SK-N-SH (cell line): ENCODE data around the gene LYPD4. TPM values are rescaled to one million over a fixed set of nuclear protein-coding genes. Genes with fewer than 3 reads are reported as not detected.

Experiments used
- CTCF ChIA-PET: fragments of 300-600, 350-600 bp; formaldehyde crosslinking; extraction: SDS; loops from one replicate; lab custom pipeline; 2021; lab: Yijun Ruan, JAX
- POLR2A ChIA-PET: fragments of 350-600 bp; sonication (Branson Sonifier 250); formaldehyde crosslinking; extraction: SDS; loops from one replicate; lab custom pipeline; 2020; ENCODE audit warnings: antibody characterized with exemption, inconsistent platforms; lab: Yijun Ruan, JAX
- DNase-seq: peaks from one replicate; pipeline ENCODE4 v3.0.0; 2012
- H2AFZ ChIP-seq: fragments of 200-600 bp; sonication (generic); 2 replicates; pipeline ENCODE4 v1.8.1; 2016; ENCODE audit warnings: antibody characterized with exemption, mild to moderate bottlenecking, low read depth
- H3F3A ChIP-seq: fragments of 200-600 bp; sonication (generic); replicated peaks from 2 replicates; pipeline ENCODE3; 2016; ENCODE audit warnings: antibody characterized with exemption, mild to moderate bottlenecking; ENCODE audit not compliant: insufficient read depth
- H3K27ac ChIP-seq, 2 experiments: fragments of 200-500 bp in 1 of 2; fragments of 200-600 bp in 1 of 2; sonication (Bioruptor generic) in 1 of 2; sonication (generic), shearing (Covaris generic) in 1 of 2; 2 replicates each; pipeline versions ENCODE4 v1.5.1 to v1.6.1; 2014 to 2016; ENCODE audit warnings: low read depth in 2 of 2, inconsistent platforms in 1 of 2, low read length in 1 of 2, mild to moderate bottlenecking in 1 of 2, mixed read lengths in 1 of 2
- H3K27me3 ChIP-seq: fragments of 200-600 bp; sonication (generic), shearing (Covaris generic); 2 replicates; pipeline ENCODE4 v1.6.1; 2016; ENCODE audit warnings: mixed run types; ENCODE audit not compliant: insufficient read depth
- H3K36me3 ChIP-seq, 2 experiments: fragments of 200-500 bp in 1 of 2; fragments of 200-600 bp in 1 of 2; sonication (Bioruptor generic) in 1 of 2; sonication (generic) in 1 of 2; replicated peaks in 1 of 2; 2 replicates each; pipeline versions ENCODE3 to v1.5.1; 2014 to 2016; ENCODE audit warnings: low read length in 1 of 2, mild to moderate bottlenecking in 1 of 2; ENCODE audit not compliant: insufficient read depth in 2 of 2, control insufficient read depth in 1 of 2
- H3K4me1 ChIP-seq, 2 experiments: fragments of 200-500 bp in 1 of 2; fragments of 200-600 bp in 1 of 2; sonication (Bioruptor generic) in 1 of 2; sonication (generic), shearing (Covaris generic) in 1 of 2; 2 replicates each; pipeline versions ENCODE4 v1.5.1 to v1.6.1; 2014 to 2016; ENCODE audit warnings: low read depth in 1 of 2, low read length in 1 of 2, mixed run types in 1 of 2; ENCODE audit not compliant: insufficient read depth in 2 of 2, control insufficient read depth in 1 of 2
- H3K4me2 ChIP-seq: fragments of 200-600 bp; sonication (generic), shearing (Covaris generic); 2 replicates; pipeline ENCODE4 v1.6.1; 2017; ENCODE audit warnings: mixed run types
- H3K4me3 ChIP-seq, 2 experiments: fragments of 200-500 bp in 1 of 2; fragments of 200-600 bp in 1 of 2; sonication (Bioruptor generic) in 1 of 2; sonication (generic), shearing (Covaris generic) in 1 of 2; 2 replicates each; pipeline versions ENCODE4 v1.5.1 to v1.8.1; 2014 to 2016; ENCODE audit warnings: low read depth in 2 of 2, inconsistent platforms in 1 of 2, low read length in 1 of 2, mild to moderate bottlenecking in 1 of 2, mixed read lengths in 1 of 2, moderate library complexity in 1 of 2
- H3K79me2 ChIP-seq: fragments of 200-600 bp; sonication (generic); 2 replicates; pipeline ENCODE4 v1.8.1; 2017; ENCODE audit warnings: mild to moderate bottlenecking; ENCODE audit not compliant: insufficient read depth
- H3K9ac ChIP-seq: fragments of 200-600 bp; sonication (generic); 2 replicates; pipeline ENCODE4 v1.6.1; 2017; ENCODE audit warnings: mixed run types
- H3K9me2 ChIP-seq: fragments of 200-600 bp; sonication (generic); 2 replicates; pipeline ENCODE4 v1.6.1; 2017; ENCODE audit warnings: mixed run types
- H3K9me3 ChIP-seq: fragments of 200-600 bp; sonication (generic); 2 replicates; pipeline ENCODE4 v1.6.1; 2017; ENCODE audit warnings: mixed run types, mild to moderate bottlenecking, moderate library complexity
- H4K20me1 ChIP-seq: fragments of 200-600 bp; sonication (generic); 2 replicates; pipeline ENCODE4 v1.6.1; 2017; ENCODE audit warnings: mild to moderate bottlenecking, mixed run types; ENCODE audit not compliant: insufficient read depth
- CHD2 ChIP-seq: fragments of 150-350 bp; IDR thresholded peaks from 2 replicates; pipeline ENCODE4 v1.6.1; 2018; ENCODE audit warnings: low read length; ENCODE audit not compliant: partially characterized antibody
- EZH2phosphoT487 ChIP-seq: fragments of 200-600 bp; sonication (generic); IDR thresholded peaks from 2 replicates; pipeline ENCODE4 v1.6.1; 2017; ENCODE audit warnings: low read depth, mixed run types, mild to moderate bottlenecking, antibody characterized with exemption, moderate library complexity, borderline replicate concordance
- FOXJ3 ChIP-seq: sonication (generic); formaldehyde crosslinking; IDR thresholded peaks from 2 replicates; pipeline ENCODE4 v1.5.1; 2020; ENCODE audit warnings: mild to moderate bottlenecking, missing genetic modification reagents
- GATA2 ChIP-seq: sonication (generic); formaldehyde crosslinking; IDR thresholded peaks from 2 replicates; pipeline ENCODE4 v1.5.0; 2020; ENCODE audit warnings: mild to moderate bottlenecking, missing genetic modification reagents
- JUND ChIP-seq: IDR thresholded peaks from 2 replicates; pipeline ENCODE4 v1.4.0; 2012
- MXI1 ChIP-seq: IDR thresholded peaks from 2 replicates; pipeline ENCODE4 v1.6.1; 2012; ENCODE audit warnings: mild to moderate bottlenecking, low read depth, low read length, improper control_type of control experiment
- NFIC ChIP-seq: IDR thresholded peaks from 2 replicates; pipeline ENCODE4 v1.4.0; 2012; ENCODE audit warnings: borderline replicate concordance
- NRF1 ChIP-seq: IDR thresholded peaks from 2 replicates; pipeline ENCODE4 v1.6.1; 2012; ENCODE audit warnings: low read depth, mild to moderate bottlenecking, low read length
- POLR2AphosphoS5 ChIP-seq: IDR thresholded peaks from 2 replicates; pipeline ENCODE4 v1.6.1; 2012; ENCODE audit warnings: low read depth, low read length
- RCOR1 ChIP-seq: fragments of 150-350 bp; IDR thresholded peaks from 2 replicates; pipeline ENCODE4 v1.6.1; 2017; ENCODE audit warnings: antibody characterized with exemption, low read length
- REST ChIP-seq: IDR thresholded peaks from 2 replicates; pipeline ENCODE4 v1.6.1; 2012; ENCODE audit warnings: mild to moderate bottlenecking, low read depth, low read length, moderate library complexity
- RFX5 ChIP-seq: IDR thresholded peaks from 2 replicates; pipeline ENCODE4 v1.6.1; 2012; ENCODE audit warnings: mild to moderate bottlenecking, improper control_type of control experiment, low read length
- RXRA ChIP-seq: IDR thresholded peaks from 2 replicates; pipeline ENCODE4 v1.4.0; 2012; ENCODE audit warnings: low read depth, mild to moderate bottlenecking, borderline replicate concordance
- SIN3A ChIP-seq: IDR thresholded peaks from 2 replicates; pipeline ENCODE4 v1.6.1; 2012; ENCODE audit warnings: low read depth, mild to moderate bottlenecking, low read length, moderate library complexity, borderline replicate concordance
- SMC3 ChIP-seq: IDR thresholded peaks from 2 replicates; pipeline ENCODE4 v1.6.1; 2012; ENCODE audit warnings: low read depth, low read length, improper control_type of control experiment
- TAF1 ChIP-seq: IDR thresholded peaks from 2 replicates; pipeline ENCODE4 v1.6.1; 2012; ENCODE audit warnings: low read depth, mild to moderate bottlenecking, low read length, moderate library complexity, borderline replicate concordance
- TEAD4 ChIP-seq: IDR thresholded peaks from 2 replicates; pipeline ENCODE4 v1.4.0; 2012; ENCODE audit warnings: mild to moderate bottlenecking, borderline replicate concordance; ENCODE audit not compliant: insufficient read depth
- USF2 ChIP-seq: fragments of 150-350 bp; IDR thresholded peaks from 2 replicates; pipeline ENCODE4 v1.6.1; 2017; ENCODE audit warnings: antibody characterized with exemption, low read length, low read depth, borderline replicate concordance
- YY1 ChIP-seq: IDR thresholded peaks from 2 replicates; pipeline ENCODE4 v1.4.0; 2012; ENCODE audit warnings: low read depth, mild to moderate bottlenecking
- WGBS: methylation state at CpG from one replicate; pipeline ENCODE4 v1.1.6; 2017; ENCODE audit warnings: low lambda C conversion rate; 5-methylcytosine and 5-hydroxymethylcytosine counted together
- polyA plus RNA-seq, 3 experiments: library from polyadenylated mRNA; depleted of rRNA; stranded (reverse); fragments of >200 nt; gene quantifications; 2 replicates each; pipeline ENCODE4 v1.2.3, GENCODE V29; 2012
- TF ChIP-seq, protein P1 (sequence below): IDR thresholded peaks from 2 replicates; pipeline ENCODE4 v1.4.0; 2012; ENCODE audit warnings: low read depth, borderline replicate concordance
- TF ChIP-seq, protein P2 (sequence below): fragments of 150-350 bp; IDR thresholded peaks from 2 replicates; pipeline ENCODE4 v1.6.1; 2016; ENCODE audit warnings: mild to moderate bottlenecking, low read depth, low read length

Gene LYPD4
- polyA plus RNA-seq, 1 of the 3 experiments (the other 2 are of a cell fraction), result not detected

GRCh38 chr19:41807176-41807575 lies 37.3 kb downstream of the LYPD4 start:
- CTCF ChIA-PET, result interaction anchor here (1.0 to 2.1 kb wide), 3 partner anchors 12 to 14 kb away, joined by 3 to 14 read pairs (median 6); no protein-coding TSS in a partner anchor
- no peaks in the 10 kb centered on the region for H3K36me3 ChIP-seq
- no peak overlapping the region for H3K9ac ChIP-seq
- no peak overlapping the region for H3K4me2 ChIP-seq
- TF ChIP-seq RXRA, result no peak
- TF ChIP-seq NRF1, result no peak
- no peak for TF ChIP-seq TAF1
- TF ChIP-seq FOXJ3, result no peak
- TF ChIP-seq, protein P1, sequence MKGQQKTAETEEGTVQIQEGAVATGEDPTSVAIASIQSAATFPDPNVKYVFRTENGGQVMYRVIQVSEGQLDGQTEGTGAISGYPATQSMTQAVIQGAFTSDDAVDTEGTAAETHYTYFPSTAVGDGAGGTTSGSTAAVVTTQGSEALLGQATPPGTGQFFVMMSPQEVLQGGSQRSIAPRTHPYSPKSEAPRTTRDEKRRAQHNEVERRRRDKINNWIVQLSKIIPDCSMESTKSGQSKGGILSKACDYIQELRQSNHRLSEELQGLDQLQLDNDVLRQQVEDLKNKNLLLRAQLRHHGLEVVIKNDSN, result no peak
- no peak for TF ChIP-seq CHD2
- TF ChIP-seq EZH2phosphoT487, result no peak
- TF ChIP-seq RCOR1, result no peak
- no peak for TF ChIP-seq JUND
- TF ChIP-seq SMC3, result no peak
- TF ChIP-seq RFX5, result no peak
- TF ChIP-seq POLR2AphosphoS5, result no peak
- H3K27ac ChIP-seq, result no peak overlapping the region
- no peaks in the 10 kb centered on the region for H3F3A ChIP-seq
- WGBS, result 9% methylated on average over 3 of the region's 3 CpGs
- H3K9me2 ChIP-seq, result no peaks in the 10 kb centered on the region
- peaks cover 37% of the 10 kb centered on the region; the same call in 1 of the 2 replicates for H3K27me3 ChIP-seq
- no peak for DNase-seq
- no peak overlapping the region for H3K4me3 ChIP-seq
- POLR2A ChIA-PET, result no interaction called here
- no peaks in the 10 kb centered on the region for H4K20me1 ChIP-seq
- no peak overlapping the region for H2AFZ ChIP-seq
- no peaks in the 10 kb centered on the region for H3K9me3 ChIP-seq
- no peaks in the 10 kb centered on the region for H3K4me1 ChIP-seq
- H3K79me2 ChIP-seq, result no peaks in the 10 kb centered on the region

GRCh38 chr19:41804336-41804735 lies 40.1 kb downstream of the LYPD4 start:
- Histone ChIP-seq H3K9me2 (no peaks in the 10 kb centered on the region), H3K4me3 (no peak overlapping the region), H3K27ac (no peak overlapping the region), H3K79me2 (no peaks in the 10 kb centered on the region), H4K20me1 (no peaks in the 10 kb centered on the region), H3K4me1 (no peaks in the 10 kb centered on the region), H3F3A (no peaks in the 10 kb centered on the region), H3K9ac (no peak overlapping the region), H3K4me2 (no peak overlapping the region), H3K36me3 (no peaks in the 10 kb centered on the region), H3K27me3 (peaks cover 50% of the 10 kb centered on the region; the same call in 1 of the 2 replicates), H2AFZ (no peak overlapping the region), H3K9me3 (no peaks in the 10 kb centered on the region)
- ChIA-PET CTCF (interaction anchor here (1.0 to 3.0 kb wide), 4 partner anchors 9 to 231 kb away, joined by 3 to 11 read pairs (median 5); no protein-coding TSS in a partner anchor), POLR2A (no interaction called here)
- 18% methylated on average over 3 of the region's 3 CpGs for WGBS
- DNase-seq, result no peak
- TF ChIP-seq POLR2AphosphoS5, result no peak
- no peak for TF ChIP-seq REST
- no peak for TF ChIP-seq USF2
- no peak for TF ChIP-seq YY1
- no peak for TF ChIP-seq CHD2
- no peak for TF ChIP-seq NFIC
- TF ChIP-seq, protein P2, sequence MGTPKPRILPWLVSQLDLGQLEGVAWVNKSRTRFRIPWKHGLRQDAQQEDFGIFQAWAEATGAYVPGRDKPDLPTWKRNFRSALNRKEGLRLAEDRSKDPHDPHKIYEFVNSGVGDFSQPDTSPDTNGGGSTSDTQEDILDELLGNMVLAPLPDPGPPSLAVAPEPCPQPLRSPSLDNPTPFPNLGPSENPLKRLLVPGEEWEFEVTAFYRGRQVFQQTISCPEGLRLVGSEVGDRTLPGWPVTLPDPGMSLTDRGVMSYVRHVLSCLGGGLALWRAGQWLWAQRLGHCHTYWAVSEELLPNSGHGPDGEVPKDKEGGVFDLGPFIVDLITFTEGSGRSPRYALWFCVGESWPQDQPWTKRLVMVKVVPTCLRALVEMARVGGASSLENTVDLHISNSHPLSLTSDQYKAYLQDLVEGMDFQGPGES, result no peak
- no peak for TF ChIP-seq RCOR1
- no peak for TF ChIP-seq TEAD4
- no peak for TF ChIP-seq MXI1
- no peak for TF ChIP-seq GATA2 (CRISPR knock-in tag)
- no peak for TF ChIP-seq SIN3A
